ENCODE data around the gene DSE. TPM values are rescaled to one million over a fixed set of nuclear protein-coding genes. Genes with fewer than 3 reads are reported as not detected.

Gene DSE
- polyA plus RNA-seq, 3 donors = 14.6 to 36.5 (median 28.4) TPM

DNA sequence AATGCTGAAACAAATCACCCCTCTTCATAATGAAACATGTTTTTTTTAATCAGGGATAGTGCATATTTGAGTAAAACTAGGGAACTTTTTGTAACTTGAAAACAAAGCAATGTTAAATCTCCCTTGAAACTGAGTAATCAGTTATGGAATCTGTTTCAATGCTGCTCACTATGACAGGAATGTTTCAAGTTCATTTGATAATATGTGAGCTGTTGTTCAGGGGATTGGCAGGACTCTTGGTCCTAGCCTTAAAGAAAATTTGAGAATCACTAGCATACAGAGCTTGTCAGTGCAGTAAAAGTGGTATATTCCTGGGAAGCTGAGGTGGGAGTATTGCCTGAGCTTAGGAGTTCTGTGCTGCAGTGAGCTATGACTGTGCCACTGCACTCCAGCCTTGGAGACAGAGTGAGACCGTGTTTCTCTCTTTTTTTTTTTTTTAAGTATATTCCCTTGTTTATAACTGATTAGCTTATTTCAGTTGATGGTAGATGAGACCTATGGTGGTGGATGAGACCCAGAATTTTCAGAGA, 68.8 kb downstream of the DSE start:
- no peak overlapping the region for H3K27ac Mint-ChIP-seq
- Histone ChIP-seq H3K4me1 (ENCODE audit: control insufficient read depth in 1 of 2, insufficient read depth in 2 of 2, low read length in 2 of 2) (peaks cover 6 to 9% of the 10 kb centered on the region in 2 donors), H3K4me2 (replicated peaks; ENCODE audit: extremely low read depth, low read length, poor library complexity, severe bottlenecking) (no peak overlapping the region), H3K9ac (ENCODE audit: insufficient read depth, low read length, poor library complexity, severe bottlenecking) (no peak overlapping the region), H4K20me1 (ENCODE audit: insufficient read depth, low read length) (no peaks in the 10 kb centered on the region), H3K27ac (ENCODE audit: low read depth in 1 of 2, low read length in 2 of 2) (no peak overlapping the region), H2AFZ (ENCODE audit: insufficient read depth, low read depth, low read length, poor library complexity, severe bottlenecking) (no peak overlapping the region), H3K36me3 (replicated peaks in 1 of 2; ENCODE audit: control insufficient read depth in 1 of 2, insufficient read depth in 2 of 2, low read length in 2 of 2) (peaks cover 15 to 23% of the 10 kb centered on the region in 2 donors), H3K9me3 (replicated peaks in 1 of 2; ENCODE audit: control insufficient read depth in 1 of 2, insufficient read depth in 1 of 2, low read length in 2 of 2) (no peaks in the 10 kb centered on the region), H3K4me3 (replicated peaks in 1 of 3; ENCODE audit: low read depth in 2 of 3, low read length in 3 of 3) (no peak overlapping the region), H3K79me2 (ENCODE audit: insufficient read depth, low read length) (no peaks in the 10 kb centered on the region), H3K27me3 (ENCODE audit: control insufficient read depth in 2 of 2, insufficient read depth in 2 of 2, low read length in 2 of 2) (no peaks in the 10 kb centered on the region)
- H3K27me3 Mint-ChIP-seq (ENCODE audit: low read depth in 3 of 3) = peaks cover 0 to 2% (median 0%) of the 10 kb centered on the region in 3 donors
- DNase-seq = no peak
- intact Hi-C loops (cut with micrococcal nuclease) = loop anchor here in 1 of 2 donors (10.0 kb wide), 2 partner anchors 95 to 145 kb away; no protein-coding TSS in a partner anchor
- H3K4me3 Mint-ChIP-seq = no peak overlapping the region
- no CpG with 5 or more reads among the region's 1 CpG for WGBS (ENCODE audit: insufficient coverage)
- no peaks in the 10 kb centered on the region for H3K9me3 Mint-ChIP-seq
- peaks cover 12% of the 10 kb centered on the region for H3K4me1 Mint-ChIP-seq
- peaks cover 15 to 18% of the 10 kb centered on the region in 2 donors for H3K36me3 Mint-ChIP-seq
- TF ChIP-seq CTCF (IDR thresholded peaks at IDR 0.05) = no peak

DNA sequence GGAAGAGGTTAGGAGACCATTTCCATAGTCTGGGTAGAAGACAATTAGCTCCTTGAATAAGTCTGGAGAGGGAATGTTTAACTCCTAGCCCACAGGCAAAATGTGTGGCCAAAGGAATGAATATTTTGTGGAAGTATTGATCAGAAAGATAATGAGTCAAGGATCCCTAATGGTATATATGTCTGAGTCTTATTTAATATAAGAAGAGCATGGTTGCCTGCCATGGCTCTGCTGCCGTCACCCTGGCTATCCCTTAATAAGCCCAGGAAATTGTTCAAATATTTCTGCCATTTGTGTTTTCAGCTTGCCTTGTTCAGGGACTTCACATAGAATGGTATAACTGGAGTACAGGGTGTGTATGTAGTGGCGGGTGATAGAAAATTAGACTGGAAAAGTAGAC, 72.4 kb downstream of the DSE start:
- Histone ChIP-seq H3K27me3 (ENCODE audit: control insufficient read depth in 2 of 2, insufficient read depth in 2 of 2, low read length in 2 of 2) (no peaks in the 10 kb centered on the region), H3K79me2 (ENCODE audit: insufficient read depth, low read length) (no peaks in the 10 kb centered on the region), H3K4me3 (replicated peaks in 1 of 3; ENCODE audit: low read depth in 2 of 3, low read length in 3 of 3) (no peak overlapping the region), H2AFZ (ENCODE audit: insufficient read depth, low read depth, low read length, poor library complexity, severe bottlenecking) (no peak overlapping the region), H3K36me3 (replicated peaks in 1 of 2; ENCODE audit: control insufficient read depth in 1 of 2, insufficient read depth in 2 of 2, low read length in 2 of 2) (no peaks in the 10 kb centered on the region), H3K27ac (ENCODE audit: low read depth in 1 of 2, low read length in 2 of 2) (no peak overlapping the region), H4K20me1 (ENCODE audit: insufficient read depth, low read length) (no peaks in the 10 kb centered on the region), H3K4me1 (ENCODE audit: control insufficient read depth in 1 of 2, insufficient read depth in 2 of 2, low read length in 2 of 2) (peaks cover 35 to 41% of the 10 kb centered on the region in 2 donors), H3K4me2 (replicated peaks; ENCODE audit: extremely low read depth, low read length, poor library complexity, severe bottlenecking) (no peak overlapping the region), H3K9ac (ENCODE audit: insufficient read depth, low read length, poor library complexity, severe bottlenecking) (no peak overlapping the region), H3K9me3 (replicated peaks in 1 of 2; ENCODE audit: control insufficient read depth in 1 of 2, insufficient read depth in 1 of 2, low read length in 2 of 2) (no peaks in the 10 kb centered on the region)
- H3K9me3 Mint-ChIP-seq = peaks cover 0 to 2% (median 0%) of the 10 kb centered on the region in 7 donors
- H3K27ac Mint-ChIP-seq = no peak overlapping the region
- H3K4me3 Mint-ChIP-seq = no peak overlapping the region
- intact Hi-C loops (cut with micrococcal nuclease) = loop anchor here in 1 of 2 donors (10.0 kb wide), 2 partner anchors 92 to 148 kb away; no protein-coding TSS in a partner anchor
- no peak for DNase-seq
- TF ChIP-seq CTCF (IDR thresholded peaks at IDR 0.05) = no peak
- H3K36me3 Mint-ChIP-seq = no peaks in the 10 kb centered on the region
- H3K27me3 Mint-ChIP-seq (ENCODE audit: low read depth in 3 of 3) = peaks cover 0 to 2% (median 0%) of the 10 kb centered on the region in 3 donors
- no CpG with 5 or more reads among the region's 2 CpGs for WGBS (ENCODE audit: insufficient coverage)
- H3K4me1 Mint-ChIP-seq = peaks cover 38% of the 10 kb centered on the region
